Caki2 (cell line): ENCODE measurements around the gene LMBR1. TPM values are rescaled to one million over a fixed set of nuclear protein-coding genes. Genes with fewer than 3 reads are reported as not detected.
"Not testable (repeated sequence)": the region's sequence is repeated elsewhere in the genome, so short reads cannot be mapped to it uniquely, and the experiment has no call there.

ENCODE experiments used
- DNase-seq: peaks from one replicate; pipeline ENCODE4 v3.0.0-alpha.2; 2015; ENCODE audit warnings: low read depth
- in situ Hi-C: cut with HindIII; loops from 2 replicates; pipeline ENCODE4 v1.10.0; 2016; ENCODE audit warnings: low sequenced_read_pairs, low pct_unique_long_range_greater_than_20kb, mixed read lengths
- total RNA-seq: library from RNA; depleted of rRNA; stranded (reverse); fragments of >200 nt; shearing (Covaris generic); gene quantifications from 2 replicates; pipeline ENCODE4 v1.2.3, GENCODE V29; 2014; ENCODE audit warnings: low replicate concordance; rRNA removed

LMBR1 gene, protein sequence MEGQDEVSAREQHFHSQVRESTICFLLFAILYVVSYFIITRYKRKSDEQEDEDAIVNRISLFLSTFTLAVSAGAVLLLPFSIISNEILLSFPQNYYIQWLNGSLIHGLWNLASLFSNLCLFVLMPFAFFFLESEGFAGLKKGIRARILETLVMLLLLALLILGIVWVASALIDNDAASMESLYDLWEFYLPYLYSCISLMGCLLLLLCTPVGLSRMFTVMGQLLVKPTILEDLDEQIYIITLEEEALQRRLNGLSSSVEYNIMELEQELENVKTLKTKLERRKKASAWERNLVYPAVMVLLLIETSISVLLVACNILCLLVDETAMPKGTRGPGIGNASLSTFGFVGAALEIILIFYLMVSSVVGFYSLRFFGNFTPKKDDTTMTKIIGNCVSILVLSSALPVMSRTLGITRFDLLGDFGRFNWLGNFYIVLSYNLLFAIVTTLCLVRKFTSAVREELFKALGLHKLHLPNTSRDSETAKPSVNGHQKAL
- total RNA-seq = 75.3 and 78.3 TPM in 2 replicates

DNA sequence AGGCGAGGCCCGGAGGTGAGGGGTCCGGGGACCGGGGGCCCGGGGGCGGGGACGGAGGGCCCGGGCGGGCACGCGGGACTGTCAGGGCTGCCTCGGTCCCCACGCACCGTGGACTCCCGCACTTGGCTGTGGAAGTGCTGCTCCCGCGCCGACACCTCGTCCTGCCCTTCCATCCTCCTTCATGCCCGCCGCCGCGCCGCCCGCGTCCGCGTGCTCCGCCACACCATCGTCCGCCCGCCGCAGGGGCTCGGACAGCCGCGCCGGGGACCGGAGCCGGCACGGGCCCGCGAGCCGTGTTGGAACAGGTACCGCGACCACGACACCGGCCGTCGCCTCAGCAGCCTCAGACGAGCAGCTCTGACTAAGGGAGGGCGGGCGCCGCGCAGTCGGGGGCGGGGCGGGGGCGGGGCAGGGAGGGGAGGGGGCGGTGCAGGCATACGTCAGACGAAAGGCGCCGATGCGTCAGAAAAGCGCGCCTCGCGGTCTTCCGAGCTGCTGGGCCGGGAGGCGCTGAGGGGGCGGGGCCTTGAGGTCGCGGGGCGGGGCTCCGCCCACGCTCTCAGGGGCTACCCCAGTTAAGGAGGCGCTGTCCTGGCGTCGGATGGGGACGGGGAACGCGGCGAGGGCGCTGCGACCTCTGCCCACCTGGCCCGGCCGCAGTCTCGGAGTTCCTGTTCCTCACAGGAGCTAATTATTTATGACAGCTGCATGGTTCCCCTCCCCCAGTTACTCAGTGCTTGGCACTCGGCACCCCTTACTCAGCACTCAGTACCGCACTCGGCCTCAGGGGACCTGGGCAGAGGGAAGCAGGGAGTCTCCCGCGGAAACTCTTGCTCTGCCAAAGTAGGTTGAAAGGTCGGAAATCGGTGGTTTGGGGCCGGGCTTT, at the start of gene LMBR1:
Gene LMBR1 (minus strand): TSS at position 363 of the 886 bp plus-strand sequence. CDS start 190 bp downstream, at position 173.
- in situ Hi-C loops = no loop called here
- DNase-seq = peak; percentile 90

DNA sequence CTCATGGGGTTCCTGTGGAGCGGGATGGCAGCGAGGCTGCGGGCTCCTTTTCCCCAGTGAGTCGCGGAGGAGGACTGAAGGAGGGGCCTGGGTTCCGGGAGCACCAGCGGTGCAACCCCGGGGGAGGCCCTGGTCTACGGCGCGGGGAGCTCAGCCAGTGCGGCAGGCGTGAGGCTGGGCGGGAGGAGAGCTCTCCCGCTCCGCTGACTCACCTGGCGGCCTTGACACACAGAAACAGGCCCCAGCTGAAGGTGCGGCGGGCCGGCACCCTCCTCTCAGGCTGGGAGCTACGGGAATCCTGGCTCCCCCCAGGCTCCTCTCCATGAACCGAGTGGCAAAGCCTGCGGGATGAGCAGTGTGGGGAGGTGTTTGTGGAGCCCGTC, 49.7 kb upstream of the LMBR1 start:
- in situ Hi-C loops = no loop called here
- DNase-seq = no peak

DNA sequence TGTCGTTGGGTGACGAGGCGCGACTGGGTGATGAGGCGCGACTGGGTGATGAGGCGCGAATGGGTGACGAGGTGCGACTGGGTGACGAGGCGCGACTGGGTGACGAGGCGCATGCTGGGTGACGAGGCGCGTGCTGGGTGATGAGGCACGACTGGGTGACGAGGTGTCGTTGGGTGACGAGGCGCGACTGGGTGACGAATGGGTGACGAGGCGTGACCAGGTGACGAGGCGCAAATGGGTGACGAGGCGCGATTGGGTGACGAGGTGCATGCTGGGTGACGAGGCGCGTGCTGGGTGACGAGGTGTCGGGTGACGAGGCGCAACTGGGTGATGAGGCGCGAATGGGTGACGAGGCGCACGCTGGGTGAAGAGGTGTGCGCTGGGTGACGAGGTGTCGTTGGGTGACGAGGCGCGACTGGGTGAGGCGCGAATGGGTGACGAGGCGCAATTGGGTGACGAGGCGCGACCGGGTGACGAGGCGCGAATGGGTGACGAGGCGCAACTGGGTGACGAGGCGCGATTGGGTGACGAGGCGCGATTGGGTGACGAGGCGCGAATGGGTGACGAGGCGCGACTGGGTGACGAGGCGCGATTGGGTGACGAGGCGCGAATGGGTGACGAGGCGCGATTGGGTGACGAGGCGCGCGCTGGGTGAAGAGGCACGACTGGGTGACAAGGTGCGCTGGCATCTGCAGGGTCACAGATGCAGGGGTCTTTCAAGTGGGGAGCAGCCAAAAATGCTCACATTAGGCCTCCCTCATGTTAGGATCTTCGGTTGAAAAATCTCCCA, 48.6 kb upstream of the LMBR1 start:
- no peak for DNase-seq
- in situ Hi-C loops = no loop called here

DNA sequence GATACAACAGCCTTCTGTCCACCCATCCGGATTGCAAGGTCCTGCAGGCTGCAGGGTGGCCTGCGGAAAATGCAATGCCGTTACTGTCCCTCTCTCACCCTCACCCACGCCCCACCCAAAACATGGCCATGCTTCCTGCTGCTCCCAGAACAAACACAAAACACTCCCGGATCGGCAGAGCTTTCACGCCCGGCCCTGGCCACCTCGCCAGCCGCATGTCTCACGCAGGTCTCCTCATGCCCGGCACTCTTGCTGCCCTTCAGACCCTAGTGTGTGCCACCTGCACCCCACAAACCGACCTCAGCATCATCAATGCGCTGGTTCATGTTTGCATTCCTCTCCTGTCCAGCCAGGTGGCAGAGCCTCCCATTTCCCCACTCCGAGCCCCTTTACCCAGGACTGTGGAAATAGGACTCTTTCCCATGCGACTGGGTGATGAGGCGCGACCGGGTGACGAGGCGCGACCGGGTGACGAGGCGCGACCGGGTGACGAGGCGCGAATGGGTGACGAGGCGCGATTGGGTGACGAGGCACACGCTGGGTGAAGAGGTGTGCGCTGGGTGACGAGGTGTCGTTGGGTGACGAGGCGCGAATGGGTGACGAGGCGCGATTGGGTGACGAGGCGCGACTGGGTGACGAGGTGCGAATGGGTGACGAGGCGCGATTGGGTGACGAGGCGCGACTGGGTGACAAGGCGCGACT, 47.6 kb upstream of the LMBR1 start:
- in situ Hi-C loops = no loop called here

DNA sequence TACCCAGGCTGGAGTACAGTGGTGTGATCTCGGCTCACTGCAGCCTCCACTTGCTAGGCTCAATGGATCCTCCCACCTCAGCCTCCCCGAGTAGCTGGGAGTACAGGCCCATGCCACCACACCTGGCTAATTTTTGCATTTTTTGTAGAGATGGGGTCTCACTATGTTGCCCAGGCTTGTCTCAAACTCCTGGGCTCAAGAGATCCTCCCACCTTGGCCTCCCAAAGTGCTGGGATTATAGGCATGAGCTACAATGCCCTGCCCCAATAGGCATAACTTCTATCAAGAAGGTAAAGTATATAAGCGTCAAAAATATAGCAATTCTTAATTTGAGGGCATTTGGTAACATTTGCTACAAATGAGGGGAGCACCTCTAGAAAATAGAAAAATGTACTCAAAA, 43.8 kb upstream of the LMBR1 start:
- in situ Hi-C loops, DNase-seq: not testable (repeated sequence)

More for the DNA sequence above, 47.6 kb upstream of the LMBR1 start:
- no peak for DNase-seq

DNA sequence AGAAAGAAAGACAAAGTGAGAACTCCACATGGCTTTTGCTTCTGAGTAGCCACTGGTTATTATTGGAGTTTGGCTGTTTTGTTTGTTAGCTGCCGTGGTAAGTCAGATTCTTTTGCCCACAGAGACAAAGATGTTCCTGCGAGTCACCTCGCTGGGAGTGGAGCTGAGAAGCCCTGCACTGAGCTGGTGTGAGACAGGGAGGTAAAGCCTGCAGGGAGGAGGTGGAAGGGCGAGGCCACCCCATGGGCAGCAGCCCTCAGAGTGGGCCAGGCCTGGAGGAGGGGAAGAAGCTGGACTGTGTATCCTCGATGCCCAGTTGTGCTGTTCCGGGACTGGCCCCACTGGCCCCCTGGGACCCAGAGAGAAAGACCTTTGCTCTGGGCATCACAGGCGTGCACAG, 42.3 kb upstream of the LMBR1 start:
- in situ Hi-C loops = no loop called here
- DNase-seq = no peak

DNA sequence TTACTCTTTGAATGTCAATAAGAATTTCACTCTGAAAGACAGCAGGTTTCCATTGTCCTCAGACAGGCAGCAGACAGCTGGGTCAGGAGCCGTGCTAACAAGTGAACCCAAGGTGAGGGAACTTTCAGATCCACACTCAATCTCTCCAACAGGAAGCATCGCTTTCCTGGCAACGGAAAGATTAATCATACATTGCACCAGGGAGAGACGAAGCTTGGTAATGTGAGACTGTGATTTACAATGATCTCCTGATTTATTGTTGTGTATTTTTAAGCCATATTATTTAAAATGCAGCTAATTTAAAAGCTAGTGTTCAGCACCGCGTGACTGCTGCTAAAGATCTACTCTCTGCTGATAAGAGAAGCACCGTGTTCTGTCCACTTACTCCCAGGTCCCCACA, 39.0 kb upstream of the LMBR1 start:
- no peak for DNase-seq
- in situ Hi-C loops = no loop called here

DNA sequence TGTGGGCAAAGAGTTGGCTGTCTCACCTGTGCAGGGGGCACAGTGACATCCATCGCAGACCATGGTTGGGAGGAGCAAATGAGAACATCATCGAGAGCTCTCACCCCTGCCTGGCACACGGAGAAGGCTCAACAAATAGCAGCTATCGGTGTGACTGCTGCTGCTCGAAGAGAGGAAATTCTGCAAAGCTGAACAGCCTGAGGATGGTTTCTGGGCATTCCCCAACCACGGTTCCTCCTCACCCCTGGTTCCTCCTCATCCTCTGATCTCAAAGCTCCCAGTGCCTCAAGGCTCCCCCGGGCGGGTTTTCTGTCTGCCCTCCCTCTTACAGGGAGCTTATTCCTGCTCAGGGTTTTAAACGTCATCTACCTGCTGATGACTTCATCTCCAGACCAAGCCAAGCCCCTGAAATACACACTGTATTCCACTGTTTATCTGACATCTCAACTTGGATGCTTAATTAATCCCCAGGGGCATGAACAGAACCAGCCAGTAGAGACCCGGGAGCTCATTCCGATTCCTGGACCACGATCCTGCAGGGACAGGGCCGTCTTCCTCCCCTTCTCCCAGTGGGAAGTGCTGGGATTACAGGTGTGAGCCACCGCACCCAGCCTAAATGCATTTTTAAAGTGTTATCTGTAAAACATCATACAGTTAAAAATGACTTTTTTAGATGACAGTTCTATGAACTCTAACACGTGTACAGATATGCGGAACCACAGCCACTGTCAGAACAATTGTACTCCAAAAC, 37.0 kb upstream of the LMBR1 start:
- in situ Hi-C loops = no loop called here
- DNase-seq = no peak

DNA sequence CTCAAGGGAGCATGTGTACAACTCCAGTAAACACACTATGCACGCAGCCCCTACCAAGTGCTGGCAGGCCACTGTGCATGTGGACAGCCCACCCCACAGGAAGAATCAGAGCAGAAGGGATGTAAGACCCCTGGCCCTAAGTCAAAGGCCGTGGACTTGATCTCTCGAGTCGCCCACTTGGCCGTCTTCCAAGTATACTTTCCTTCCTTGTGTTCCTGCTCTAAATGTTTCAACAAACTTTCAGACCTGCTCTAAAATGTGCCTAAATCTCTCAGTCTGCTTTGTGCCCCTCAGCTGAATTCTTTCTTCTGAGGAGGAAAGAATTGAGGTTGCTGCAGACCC, 35.4 kb upstream of the LMBR1 start:
- no peak for DNase-seq
- in situ Hi-C loops = no loop called here

DNA sequence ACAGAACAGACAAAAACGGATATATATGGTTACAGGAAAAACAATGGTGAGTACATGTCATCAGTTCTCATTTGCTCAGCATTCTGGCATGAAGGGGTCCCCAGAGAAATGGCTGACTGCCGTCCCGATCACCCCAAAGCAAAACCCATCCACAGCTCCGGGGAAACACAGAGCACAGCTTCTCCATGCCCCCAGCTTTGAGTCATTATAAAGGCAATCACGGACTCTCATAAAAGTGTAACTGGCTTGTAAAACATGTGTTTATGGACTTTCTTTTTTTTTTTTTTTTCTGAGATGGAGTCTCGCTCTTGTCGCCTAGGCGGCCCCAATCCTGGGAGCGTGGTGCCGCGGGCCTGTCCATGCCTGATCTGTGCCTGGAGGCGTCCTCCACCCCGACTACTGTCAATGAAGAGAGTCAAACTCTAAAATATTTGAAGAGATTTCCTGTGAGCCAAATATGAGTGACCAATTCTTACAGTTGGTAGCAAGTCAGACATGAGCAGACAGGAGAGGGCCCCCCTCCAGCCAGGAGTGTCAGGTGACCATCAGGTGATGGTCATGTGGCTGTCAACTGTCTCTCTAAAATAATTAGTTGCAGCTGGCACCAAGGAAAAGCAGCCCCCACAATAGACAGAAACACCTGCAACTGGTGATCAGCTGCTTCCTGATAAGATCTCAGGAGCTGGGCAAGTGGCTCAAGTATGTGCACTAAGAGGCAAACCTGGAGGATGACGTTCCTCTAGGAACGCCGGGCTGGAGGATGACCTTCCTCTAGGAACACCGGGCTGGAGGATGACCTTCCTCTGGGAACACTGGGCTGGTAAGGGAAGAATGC, 34.8 kb upstream of the LMBR1 start:
- DNase-seq = no peak
- in situ Hi-C loops = no loop called here

DNA sequence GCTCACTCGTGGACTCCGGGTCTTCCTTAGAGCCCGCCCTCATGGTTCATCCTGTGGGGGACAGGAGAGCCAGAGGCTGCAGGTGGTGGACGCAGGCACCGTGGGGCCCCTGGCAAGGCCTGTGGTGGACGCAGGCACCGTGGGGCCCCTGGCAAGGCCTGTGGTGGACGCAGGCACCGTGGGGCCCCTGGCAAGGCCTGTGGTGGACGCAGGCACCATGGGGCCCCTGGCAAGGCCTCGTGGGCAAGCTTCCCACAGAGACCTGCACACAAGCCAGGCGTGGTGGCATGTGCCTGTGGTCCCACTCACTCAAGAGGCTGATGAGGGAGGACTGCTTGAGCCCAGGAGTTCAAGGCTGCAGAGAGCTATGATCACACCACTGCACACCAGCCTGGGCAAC, 32.8 kb upstream of the LMBR1 start:
- not testable (repeated sequence) for DNase-seq

DNA sequence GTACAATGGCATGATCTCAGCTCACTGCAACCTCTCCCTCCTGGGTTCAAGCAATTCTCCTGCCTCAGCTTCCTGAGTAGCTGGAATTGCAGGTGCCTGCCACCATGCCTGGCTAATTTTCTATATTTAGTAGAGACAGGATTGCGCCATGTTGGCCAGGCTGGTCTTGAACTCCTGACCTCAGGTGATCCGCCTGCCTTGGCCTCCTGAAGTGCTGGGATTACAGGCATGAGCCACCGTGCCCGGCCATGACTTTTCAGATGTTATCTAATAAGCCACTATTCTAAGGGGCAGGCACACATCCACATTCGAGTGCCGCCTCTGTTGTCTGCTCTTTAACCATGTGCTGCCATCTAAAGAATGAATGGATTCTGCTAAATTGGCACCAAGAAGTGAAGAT, 29.3 kb upstream of the LMBR1 start:
- DNase-seq, in situ Hi-C loops: not testable (repeated sequence)

More for the DNA sequence above, 32.8 kb upstream of the LMBR1 start:
- in situ Hi-C loops = not testable (repeated sequence)

DNA sequence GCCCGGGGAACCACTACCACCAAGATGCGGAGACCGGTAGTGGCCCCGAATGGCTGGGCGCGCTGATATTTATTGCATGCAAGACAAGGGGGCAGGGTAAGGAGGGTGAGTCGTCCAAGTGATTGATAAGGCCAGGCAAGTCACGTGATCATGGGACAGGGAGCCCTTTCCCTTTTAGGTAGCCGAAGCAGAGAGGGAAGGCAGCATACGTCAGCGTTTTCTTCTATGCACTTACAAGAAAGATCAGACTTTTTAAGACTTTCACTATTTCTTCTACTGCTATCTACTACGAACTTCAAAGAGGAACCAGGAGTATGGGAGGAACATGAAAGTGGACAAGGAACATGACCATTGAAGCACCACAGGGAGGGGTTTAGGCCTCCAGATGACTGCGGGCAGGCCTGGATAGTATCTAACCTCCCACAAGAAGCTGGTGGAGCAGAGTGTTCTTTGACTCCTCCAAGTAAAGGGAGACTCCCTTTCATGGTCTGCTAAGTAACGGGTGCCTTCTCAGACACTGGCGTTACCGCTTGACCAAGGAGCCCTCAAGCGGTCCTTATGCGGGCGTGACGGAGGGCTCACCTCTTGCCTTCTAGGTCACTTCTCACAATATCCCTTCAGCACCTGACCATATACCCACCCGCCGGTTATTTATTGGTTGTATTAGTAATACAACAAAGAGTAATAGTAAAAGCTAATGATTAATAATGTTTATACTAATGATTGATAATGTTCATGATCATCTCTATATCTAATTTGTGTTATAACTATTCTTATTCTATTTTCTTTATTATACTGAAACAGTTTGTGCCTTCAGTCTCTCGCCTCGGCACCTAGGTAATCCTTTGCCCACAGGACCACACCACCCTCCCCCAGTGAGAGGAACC, 27.7 kb upstream of the LMBR1 start:
- DNase-seq, in situ Hi-C loops: not testable (repeated sequence)

DNA sequence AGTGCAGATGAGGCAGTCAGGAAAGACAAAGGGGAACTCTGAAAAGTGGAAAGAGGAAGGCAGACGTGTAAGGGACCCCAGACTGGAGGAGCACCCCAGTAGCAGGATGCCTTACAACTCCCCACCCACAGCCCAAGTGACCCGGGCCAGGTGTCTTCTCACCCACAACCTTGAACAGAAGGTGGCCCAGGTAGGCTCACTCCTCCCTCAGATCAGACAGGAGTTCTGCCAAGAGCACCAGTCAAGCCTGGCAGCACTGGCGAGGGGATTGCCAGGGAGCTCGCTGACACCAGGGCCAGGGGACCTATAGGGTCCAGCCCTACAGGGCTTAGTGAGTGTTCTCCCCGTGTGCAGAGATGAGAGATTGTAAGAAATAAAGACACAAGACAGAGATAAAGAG, 27.1 kb upstream of the LMBR1 start:
- no peak for DNase-seq
- in situ Hi-C loops = no loop called here

DNA sequence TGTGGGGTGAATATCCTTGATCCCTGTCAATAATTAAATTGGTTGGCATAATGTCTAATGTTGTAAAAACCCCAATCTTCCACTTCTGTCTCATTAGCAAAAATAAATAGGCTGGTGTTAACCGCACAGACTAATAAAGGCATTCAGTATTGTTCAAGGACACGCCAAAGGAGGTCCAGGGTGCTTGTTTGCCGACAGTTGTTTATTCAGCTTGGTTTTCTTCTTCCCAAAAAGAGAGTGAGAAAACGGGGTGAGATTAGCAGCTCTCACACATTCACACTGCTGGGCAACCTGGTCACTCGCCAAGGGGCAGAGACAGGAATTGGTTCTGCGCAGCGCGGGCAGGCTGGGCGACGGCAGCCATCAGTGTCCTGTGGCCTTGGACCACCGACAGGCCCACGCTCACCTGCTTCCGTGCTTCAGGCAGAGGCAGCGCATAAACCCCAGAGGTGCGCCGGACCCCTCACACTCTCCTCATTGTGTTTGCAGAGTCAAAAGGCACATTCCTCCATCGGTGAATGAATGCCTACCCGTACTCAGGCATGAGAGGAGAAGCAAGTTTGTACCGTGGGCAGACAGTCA, 26.2 kb upstream of the LMBR1 start:
- DNase-seq = no peak
- in situ Hi-C loops = no loop called here
